ENCODE data around the gene PHF2.

DNA sequence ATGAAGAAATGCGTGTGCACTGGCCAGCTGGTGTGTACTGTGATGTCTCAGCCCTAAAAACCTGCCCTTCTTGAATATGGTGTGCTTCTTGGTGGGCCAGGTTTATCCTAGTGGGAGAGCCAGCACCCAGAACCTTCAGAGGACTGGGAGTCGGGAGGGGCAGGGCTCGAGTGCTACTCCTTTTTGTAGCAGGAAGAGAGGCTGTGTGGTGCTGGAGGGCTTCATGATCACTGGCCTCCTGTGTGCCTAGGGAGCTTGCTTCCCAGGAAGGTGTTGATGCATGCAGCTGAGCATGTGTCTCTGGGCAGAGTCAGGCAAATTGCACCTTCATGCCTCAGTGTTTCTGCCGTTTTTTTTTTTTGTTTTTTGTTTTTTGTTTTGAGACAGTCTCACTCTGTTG lies 20.0 kb downstream of the PHF2 start:
- TF ChIP-seq, protein P1, sequence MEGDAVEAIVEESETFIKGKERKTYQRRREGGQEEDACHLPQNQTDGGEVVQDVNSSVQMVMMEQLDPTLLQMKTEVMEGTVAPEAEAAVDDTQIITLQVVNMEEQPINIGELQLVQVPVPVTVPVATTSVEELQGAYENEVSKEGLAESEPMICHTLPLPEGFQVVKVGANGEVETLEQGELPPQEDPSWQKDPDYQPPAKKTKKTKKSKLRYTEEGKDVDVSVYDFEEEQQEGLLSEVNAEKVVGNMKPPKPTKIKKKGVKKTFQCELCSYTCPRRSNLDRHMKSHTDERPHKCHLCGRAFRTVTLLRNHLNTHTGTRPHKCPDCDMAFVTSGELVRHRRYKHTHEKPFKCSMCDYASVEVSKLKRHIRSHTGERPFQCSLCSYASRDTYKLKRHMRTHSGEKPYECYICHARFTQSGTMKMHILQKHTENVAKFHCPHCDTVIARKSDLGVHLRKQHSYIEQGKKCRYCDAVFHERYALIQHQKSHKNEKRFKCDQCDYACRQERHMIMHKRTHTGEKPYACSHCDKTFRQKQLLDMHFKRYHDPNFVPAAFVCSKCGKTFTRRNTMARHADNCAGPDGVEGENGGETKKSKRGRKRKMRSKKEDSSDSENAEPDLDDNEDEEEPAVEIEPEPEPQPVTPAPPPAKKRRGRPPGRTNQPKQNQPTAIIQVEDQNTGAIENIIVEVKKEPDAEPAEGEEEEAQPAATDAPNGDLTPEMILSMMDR (tag by site-specific recombination; IDR thresholded peaks at IDR 0.05): no peak
- no peak for TF ChIP-seq ZEB2 (tag by site-specific recombination; IDR thresholded peaks at IDR 0.05)
- no peak for TF ChIP-seq MYNN (tag by site-specific recombination; IDR thresholded peaks at IDR 0.05; ENCODE audit: borderline replicate concordance)

Measured in HEK293 (cell line).